Measurements from ENCODE around the gene AURKAIP1.

DNA sequence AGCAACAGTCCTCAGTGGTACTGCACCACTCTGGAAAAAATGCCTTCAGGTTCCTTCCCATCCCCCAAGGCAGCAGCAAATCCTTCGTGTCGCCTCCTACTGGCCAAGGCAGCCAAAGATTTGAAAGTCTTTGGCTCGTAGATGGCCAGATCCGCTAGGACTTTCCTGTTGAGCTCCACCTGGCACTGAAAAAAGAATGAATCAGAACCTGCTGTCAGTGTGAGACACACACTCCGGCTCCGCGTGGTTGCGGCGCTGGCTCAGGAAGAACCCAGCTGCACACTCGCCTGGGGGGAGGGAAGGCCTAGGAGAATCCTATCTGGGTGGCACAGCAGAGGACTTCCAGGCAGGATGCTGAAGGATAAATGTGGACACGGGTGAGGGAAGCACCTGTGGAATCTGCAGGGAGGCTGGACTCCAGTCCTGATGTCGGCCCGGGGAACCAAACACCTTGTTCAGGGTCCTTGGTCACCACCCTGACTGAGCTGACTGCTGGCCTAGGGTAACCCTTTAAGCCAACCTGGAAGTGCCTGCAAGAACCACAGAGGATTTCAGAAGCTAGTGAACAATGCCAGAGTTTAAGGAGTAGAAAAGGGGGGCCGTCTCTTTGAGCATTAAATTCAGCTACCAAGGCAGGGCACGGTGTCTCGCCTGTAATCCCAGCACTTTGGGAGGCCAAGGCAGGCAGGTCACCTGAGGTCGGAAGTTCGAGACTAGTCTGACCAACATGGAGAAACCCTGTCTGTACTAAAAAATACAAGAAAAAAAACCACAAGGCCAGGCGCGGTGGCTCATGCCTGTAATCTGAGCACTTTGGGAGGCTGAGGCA, 27.3 kb upstream of the AURKAIP1 start:
- TF ChIP-seq, protein P1, sequence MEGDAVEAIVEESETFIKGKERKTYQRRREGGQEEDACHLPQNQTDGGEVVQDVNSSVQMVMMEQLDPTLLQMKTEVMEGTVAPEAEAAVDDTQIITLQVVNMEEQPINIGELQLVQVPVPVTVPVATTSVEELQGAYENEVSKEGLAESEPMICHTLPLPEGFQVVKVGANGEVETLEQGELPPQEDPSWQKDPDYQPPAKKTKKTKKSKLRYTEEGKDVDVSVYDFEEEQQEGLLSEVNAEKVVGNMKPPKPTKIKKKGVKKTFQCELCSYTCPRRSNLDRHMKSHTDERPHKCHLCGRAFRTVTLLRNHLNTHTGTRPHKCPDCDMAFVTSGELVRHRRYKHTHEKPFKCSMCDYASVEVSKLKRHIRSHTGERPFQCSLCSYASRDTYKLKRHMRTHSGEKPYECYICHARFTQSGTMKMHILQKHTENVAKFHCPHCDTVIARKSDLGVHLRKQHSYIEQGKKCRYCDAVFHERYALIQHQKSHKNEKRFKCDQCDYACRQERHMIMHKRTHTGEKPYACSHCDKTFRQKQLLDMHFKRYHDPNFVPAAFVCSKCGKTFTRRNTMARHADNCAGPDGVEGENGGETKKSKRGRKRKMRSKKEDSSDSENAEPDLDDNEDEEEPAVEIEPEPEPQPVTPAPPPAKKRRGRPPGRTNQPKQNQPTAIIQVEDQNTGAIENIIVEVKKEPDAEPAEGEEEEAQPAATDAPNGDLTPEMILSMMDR (IDR thresholded peaks at IDR 0.05): no peak
- TF ChIP-seq POLR2A (IDR thresholded peaks at IDR 0.05) (no peak), EP300 (IDR thresholded peaks at IDR 0.05) (no peak)

Measured in ovary (tissue), 3 donors.